WTC11 (cell line): ENCODE results near the gene ZNF705A.
"Not testable (repeated sequence)": the region's sequence is repeated elsewhere in the genome, so short reads cannot be mapped to it uniquely, and the experiment has no call there.

Experiments
- CTCF ChIP-seq: fragments of 200-600 bp; IDR thresholded peaks from 2 replicates; pipeline ENCODE4 v1.8.0; 2022; ENCODE audit warnings: antibody characterized with exemption
- HMGXB4 ChIP-seq: sonication (generic); formaldehyde crosslinking; IDR thresholded peaks from 2 replicates; pipeline ENCODE4 v1.8.1; 2023; ENCODE audit warnings: mild to moderate bottlenecking, moderate library complexity, missing genetic modification reagents
- IRF1 ChIP-seq: sonication (generic); formaldehyde crosslinking; IDR thresholded peaks from 2 replicates; pipeline ENCODE4 v1.8.0; 2023; ENCODE audit warnings: missing genetic modification reagents
- JAZF1 ChIP-seq: fragments of 250-450 bp; sonication (Bioruptor Pico); IDR thresholded peaks from 2 replicates; pipeline ENCODE4 v1.9.0; 2021; ENCODE audit warnings: moderate library complexity, mild to moderate bottlenecking, inconsistent platforms
- NFYB ChIP-seq: sonication (generic); formaldehyde crosslinking; conservative IDR thresholded peaks from 2 replicates; pipeline ENCODE4 v1.8.0; 2022; ENCODE audit warnings: low read depth, missing genetic modification reagents
- RORB ChIP-seq: fragments of 250-450 bp; sonication (Bioruptor Pico); IDR thresholded peaks from 2 replicates; pipeline ENCODE4 v1.9.0; 2021; ENCODE audit warnings: mild to moderate bottlenecking
- TF ChIP-seq, protein P1 (sequence below): sonication (generic); formaldehyde crosslinking; IDR thresholded peaks from 2 replicates; pipeline ENCODE4 v1.8.0; 2022; ENCODE audit warnings: mild to moderate bottlenecking, missing genetic modification reagents
- TF ChIP-seq, protein P2 (sequence below): sonication (generic); formaldehyde crosslinking; IDR thresholded peaks from 2 replicates; pipeline ENCODE4 v1.8.1; 2022; ENCODE audit warnings: mild to moderate bottlenecking, moderate library complexity, missing genetic modification reagents
- TF ChIP-seq, protein P3 (sequence below): sonication (generic); formaldehyde crosslinking; conservative IDR thresholded peaks from 2 replicates; pipeline ENCODE4 v1.8.1; 2023; ENCODE audit warnings: mild to moderate bottlenecking, low read depth, missing genetic modification reagents, moderate library complexity

DNA sequence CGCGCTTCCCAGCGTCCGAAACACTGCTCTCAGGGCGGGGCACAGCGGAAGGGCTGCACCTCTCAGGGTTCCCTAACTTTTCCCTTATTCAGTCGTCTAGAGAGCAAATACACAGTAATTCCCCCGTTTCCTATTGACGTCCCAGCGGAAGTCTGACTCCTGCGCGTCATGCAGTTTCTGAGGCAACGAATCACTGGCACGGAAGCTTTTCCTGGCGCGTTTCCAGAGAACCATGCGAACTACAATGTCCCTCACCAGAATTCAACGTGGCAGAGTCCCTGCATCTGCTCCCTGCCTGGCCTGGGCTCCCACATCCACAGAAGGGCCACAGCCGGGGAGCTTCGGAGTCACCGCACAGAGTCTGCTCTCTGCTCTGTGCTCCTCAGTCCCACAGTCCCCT lies 64.6 kb downstream of the ZNF705A start:
- TF ChIP-seq CTCF; NFYB (CRISPR knock-in tag); HMGXB4; RORB; IRF1 (CRISPR knock-in tag); JAZF1 (CRISPR knock-in tag): not testable (repeated sequence)
- TF ChIP-seq, protein P1, sequence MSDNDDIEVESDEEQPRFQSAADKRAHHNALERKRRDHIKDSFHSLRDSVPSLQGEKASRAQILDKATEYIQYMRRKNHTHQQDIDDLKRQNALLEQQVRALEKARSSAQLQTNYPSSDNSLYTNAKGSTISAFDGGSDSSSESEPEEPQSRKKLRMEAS (CRISPR knock-in tag): not testable (repeated sequence)
- TF ChIP-seq, protein P2, sequence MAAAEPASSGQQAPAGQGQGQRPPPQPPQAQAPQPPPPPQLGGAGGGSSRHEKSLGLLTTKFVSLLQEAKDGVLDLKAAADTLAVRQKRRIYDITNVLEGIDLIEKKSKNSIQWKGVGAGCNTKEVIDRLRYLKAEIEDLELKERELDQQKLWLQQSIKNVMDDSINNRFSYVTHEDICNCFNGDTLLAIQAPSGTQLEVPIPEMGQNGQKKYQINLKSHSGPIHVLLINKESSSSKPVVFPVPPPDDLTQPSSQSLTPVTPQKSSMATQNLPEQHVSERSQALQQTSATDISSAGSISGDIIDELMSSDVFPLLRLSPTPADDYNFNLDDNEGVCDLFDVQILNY (CRISPR knock-in tag): not testable (repeated sequence)
- TF ChIP-seq, protein P3, sequence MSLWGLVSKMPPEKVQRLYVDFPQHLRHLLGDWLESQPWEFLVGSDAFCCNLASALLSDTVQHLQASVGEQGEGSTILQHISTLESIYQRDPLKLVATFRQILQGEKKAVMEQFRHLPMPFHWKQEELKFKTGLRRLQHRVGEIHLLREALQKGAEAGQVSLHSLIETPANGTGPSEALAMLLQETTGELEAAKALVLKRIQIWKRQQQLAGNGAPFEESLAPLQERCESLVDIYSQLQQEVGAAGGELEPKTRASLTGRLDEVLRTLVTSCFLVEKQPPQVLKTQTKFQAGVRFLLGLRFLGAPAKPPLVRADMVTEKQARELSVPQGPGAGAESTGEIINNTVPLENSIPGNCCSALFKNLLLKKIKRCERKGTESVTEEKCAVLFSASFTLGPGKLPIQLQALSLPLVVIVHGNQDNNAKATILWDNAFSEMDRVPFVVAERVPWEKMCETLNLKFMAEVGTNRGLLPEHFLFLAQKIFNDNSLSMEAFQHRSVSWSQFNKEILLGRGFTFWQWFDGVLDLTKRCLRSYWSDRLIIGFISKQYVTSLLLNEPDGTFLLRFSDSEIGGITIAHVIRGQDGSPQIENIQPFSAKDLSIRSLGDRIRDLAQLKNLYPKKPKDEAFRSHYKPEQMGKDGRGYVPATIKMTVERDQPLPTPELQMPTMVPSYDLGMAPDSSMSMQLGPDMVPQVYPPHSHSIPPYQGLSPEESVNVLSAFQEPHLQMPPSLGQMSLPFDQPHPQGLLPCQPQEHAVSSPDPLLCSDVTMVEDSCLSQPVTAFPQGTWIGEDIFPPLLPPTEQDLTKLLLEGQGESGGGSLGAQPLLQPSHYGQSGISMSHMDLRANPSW: not testable (repeated sequence)
